Erythroblast (primary cell): ENCODE measurements around the gene AGAP1.

Experiments used
- GATA1 ChIP-seq: IDR thresholded peaks from 2 replicates; pipeline ENCODE4 v1.6.1; 2011; ENCODE audit warnings: low read depth, mild to moderate bottlenecking, control low read depth, low read length, moderate library complexity
- POLR2A ChIP-seq: IDR thresholded peaks from 2 replicates; pipeline ENCODE4 v1.6.1; 2011; ENCODE audit warnings: mild to moderate bottlenecking, low read length

DNA sequence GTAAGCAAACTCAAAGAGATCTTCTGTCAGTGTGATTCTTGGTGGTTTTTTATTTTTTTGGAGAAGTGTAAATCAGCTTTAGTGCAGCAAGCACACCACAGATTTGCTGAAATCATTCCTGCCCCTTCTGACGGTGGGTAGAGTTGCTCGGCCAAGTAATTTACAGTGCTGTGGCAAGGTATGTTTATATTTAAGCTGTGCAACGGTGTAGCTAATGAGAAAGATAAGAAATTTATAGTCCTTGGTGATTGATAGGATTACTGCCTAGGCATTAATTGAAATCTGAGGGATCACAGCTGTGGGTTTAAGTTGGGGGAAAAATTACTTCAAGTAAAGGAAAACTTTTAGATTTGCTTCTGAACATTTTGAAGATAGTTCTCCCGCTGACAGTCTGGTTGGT lies 286.6 kb downstream of the AGAP1 start:
- TF ChIP-seq POLR2A (no peak), GATA1 (no peak)
